ENCODE measurements around the gene HTR4.

HTR4 gene

DNA sequence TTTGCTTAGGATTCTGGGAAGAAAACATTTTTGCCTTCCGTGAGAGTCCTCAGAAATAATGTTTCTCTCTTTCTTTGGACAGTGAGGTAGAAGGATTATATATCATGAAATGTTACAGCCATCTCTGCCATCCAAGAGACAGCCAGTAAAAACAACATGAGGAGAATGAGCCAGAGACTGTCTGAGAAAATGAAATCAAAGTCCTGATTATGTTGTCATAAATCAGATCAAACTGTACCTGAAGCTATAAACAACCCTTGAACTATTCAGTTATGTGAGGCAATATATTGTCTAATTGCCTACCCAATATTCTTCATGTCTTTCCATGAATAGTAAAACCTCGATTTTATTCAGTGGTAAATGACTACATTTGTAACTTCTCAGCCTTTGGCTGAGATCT lies 9.2 kb upstream of the HTR4 start:
- no peak for DNase-seq (ENCODE audit: low spot score)

DNA sequence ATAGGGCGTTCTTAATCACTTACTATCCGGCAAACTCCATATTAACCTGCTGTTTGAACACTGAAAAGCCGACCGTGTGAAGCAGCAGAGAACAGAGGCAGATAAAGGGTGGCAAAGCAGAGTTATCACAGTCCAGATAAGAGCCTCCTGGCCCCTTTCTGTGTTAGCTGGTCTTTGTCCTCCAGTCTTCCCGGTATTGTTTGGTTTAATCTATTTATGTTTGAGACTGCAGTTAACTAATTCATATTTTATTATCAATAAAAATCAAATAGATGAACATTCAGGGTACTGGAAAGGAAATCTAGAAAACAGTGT lies 6.0 kb upstream of the HTR4 start:
- DNase-seq (ENCODE audit: low spot score), result no peak

DNA sequence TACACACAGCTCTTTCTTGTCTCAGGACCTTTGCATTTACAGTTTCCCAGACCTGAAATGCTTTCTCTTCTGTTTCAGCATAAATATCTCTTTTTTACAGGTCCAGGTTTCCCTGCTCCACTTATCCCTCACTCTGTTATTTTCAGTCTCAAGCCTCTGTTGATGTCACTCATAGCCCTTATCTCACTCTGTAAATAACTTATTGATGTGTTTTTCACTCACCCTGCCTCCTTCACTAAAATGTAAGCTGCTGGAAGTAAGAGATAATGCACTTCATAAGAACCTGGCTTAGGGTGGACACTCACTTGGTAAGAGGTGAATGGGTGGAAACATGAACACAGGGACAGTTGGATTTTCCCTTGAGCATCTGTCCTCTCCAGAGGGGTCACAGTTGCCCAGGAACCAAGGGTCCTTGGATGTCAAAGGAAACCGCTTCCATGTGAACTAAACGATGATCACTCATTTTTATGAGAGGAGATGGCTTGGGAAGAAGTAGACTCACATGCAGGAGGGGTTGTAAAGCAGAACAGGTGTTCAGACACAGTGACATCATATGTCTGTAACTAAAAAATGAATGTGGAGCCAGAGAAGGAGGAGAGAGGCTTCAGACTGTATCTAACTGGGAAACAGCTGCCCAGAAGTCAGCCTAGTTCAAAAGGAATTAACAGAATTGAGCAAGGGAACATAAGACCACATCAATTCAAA lies 5.5 kb upstream of the HTR4 start:
- DNase-seq (ENCODE audit: low spot score), result no peak

DNA sequence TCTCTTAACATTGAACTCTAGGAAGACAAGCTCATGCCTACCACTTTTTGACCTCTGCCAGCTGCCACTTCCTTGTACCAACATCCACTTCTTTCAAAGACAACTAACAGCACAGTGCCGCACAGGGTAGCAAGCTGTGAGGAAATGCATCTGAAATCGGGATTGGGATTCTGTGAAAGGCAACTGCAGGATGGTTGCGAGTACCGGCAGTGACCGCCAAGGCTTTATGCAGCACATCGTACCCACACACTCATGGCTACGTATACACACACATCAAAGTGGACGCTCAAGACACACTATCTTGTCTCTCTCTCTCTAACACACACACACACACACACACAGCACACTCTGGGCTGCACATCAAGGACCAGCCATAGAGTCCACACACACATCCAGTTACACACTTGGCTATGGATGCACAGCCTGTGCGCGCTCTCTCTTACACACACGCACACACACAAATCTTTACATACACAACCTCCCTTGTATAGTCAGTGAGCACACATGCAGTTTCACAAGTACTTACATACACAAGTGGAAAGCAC lies 964 bp downstream of the HTR4 start:
- DNase-seq (ENCODE audit: low spot score), result no peak

DNA sequence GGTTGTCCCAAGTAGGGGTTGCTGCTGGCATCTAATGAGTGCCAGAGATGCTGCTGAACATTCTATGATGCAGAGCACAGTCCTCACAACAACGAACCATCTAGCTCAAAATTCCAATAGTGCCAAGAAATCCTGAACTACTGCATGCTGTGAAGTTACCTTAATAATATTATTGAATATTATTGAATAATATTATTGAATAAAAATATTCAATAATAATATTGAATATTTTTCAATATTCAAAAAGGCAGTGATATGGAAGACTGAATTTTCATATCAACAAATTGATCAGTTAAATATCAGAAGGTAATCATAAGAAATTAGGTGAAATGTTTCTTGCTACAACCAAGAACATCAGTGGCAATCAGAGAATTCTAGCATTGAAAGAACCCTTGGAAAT lies 2.8 kb downstream of the HTR4 start:
- no peak for DNase-seq (ENCODE audit: low spot score)

DNA sequence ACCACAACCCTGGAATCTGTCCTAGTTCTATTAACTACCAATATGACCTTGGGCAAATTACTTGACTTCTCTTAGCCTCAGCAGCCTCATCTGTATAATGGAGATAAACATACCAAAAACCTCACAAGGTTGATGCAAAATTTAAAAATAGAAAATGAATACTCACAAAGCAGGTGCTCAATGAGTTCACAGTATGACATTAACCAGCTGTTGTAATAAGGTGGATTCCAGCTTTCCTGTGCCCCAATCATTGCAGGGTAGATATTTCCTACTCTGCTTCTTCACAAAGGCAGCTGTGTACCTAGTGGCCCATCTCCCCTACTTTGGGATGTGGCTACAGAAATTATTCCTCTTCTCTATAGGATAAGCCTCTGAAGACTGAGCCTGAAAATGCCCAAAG lies 8.8 kb downstream of the HTR4 start:
- DNase-seq (ENCODE audit: low spot score), result no peak

DNA sequence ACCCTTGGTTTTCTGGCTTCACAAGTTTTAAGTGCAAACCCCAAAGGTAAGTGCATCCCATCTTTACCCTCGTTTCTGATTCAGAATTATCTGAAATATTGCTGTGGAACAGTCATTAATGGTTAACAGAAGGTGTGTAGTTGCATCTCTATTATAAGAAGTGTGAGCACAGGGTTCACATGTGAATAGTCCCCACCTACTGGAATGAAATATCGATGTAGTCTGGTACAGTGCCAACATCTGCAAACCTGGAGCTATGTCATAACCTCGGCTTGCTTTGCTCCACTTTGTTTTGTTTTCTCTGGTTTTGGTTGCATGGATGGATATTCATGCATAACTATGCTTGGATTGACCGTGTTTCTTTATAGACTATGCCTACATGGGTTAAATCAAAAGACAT lies 12.6 kb downstream of the HTR4 start:
- DNase-seq (ENCODE audit: low spot score), result no peak

DNA sequence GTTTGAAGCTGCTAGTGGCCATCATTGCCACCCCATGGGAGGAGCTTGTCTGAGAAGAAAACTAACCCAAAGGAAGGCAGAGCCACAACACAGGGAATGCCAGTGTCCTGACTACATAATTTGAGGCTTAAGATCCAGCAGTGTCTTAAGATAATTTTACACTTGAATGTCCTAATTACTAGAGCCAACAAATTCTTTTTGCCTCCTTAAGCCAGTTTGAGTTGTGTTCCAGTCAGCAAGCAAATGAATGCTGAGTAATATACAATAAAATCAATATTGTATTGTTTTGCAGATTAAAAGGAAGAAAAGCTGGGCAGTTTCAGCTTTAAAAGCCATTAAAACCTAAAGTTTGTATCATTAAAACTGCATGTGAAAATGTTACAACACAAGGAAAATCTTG lies 13.9 kb downstream of the HTR4 start:
- DNase-seq (ENCODE audit: low spot score), result no peak

DNA sequence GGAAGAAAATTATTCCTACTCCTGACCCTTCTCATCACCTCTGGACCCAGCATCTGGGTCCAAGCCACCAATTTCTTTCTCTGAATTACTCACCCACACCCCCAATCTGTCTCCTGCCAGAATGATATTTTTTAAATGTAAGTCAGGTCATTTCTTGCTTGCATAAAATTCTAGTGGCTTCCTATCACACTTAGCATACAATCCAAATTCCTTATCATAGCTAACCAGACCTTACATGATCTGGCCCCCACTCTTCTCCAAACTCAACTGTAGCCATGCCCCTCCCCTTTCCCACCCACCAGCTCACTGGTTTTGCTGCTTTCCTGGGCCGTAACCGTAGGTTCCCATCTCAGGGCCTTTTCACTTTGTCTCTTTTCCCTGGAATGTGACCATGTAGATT lies 15.2 kb downstream of the HTR4 start:
- DNase-seq (ENCODE audit: low spot score), result no peak

DNA sequence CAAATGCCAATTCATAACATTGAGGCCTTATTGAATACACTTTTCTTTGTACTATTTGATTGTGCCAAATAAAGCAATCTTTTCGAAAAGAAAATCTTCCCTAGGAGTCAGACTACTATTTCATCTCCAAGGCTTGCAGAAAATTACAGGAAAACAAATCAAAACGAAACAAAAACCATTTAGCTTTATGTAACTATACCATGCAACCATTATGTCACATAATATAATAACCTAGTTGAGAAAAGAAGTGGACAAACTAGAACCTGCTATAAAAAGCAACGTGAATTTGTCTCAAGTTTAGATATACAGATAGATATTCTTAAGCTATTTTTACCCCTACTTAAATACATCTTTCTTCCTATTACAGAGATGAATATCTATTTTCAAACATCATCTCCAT lies 18.0 kb downstream of the HTR4 start:
- DNase-seq (ENCODE audit: low spot score), result no peak

DNA sequence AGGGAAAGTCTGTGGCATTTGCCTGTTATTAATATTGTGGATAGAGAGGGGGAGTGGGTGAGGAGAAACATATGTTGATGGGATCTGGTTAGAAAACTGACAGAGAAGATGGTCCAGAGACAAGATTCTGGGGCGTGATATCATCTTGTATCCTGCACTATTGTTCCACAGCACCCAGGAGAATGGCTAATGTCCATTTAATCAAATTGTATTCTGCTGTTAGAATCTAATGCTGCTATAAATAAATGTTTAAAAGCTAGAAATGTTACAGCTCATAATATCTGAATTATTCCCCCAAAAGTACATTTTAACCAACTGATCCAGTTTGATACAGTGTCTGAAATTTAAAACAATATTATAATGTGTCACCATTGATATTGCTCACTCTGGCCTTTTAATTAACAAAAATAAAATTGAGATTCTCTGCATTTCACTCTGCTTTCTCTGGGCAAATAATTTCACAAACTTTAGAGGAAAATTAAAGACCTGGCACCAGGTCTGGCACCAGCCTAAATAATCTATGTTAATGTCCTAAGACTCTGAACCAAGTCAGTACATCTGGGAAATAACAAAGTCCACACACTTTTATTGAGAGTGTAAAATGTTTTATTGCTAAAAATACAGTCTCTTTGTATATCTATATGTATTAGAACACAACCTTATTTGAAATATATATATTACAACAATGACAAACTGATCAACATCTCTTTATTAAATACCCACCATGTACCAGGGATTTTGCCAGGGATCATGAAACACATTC lies 18.8 kb downstream of the HTR4 start:
- DNase-seq (ENCODE audit: low spot score), result no peak

DNA sequence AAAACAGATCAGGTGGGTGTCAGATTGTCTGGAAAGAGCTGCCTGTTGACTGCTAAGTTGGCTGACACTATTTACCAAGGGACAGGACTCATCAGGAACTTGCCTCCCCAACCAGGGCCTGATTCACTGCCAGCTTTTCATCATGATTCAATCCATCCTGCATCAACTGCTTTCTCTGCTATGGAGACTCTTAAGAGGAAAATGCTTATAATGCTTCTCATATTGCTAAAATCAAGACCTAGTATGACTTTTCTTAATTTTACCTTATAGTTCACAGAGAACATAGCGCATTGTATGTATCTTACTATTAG lies 21.3 kb downstream of the HTR4 start:
- no peak for DNase-seq (ENCODE audit: low spot score)

DNA sequence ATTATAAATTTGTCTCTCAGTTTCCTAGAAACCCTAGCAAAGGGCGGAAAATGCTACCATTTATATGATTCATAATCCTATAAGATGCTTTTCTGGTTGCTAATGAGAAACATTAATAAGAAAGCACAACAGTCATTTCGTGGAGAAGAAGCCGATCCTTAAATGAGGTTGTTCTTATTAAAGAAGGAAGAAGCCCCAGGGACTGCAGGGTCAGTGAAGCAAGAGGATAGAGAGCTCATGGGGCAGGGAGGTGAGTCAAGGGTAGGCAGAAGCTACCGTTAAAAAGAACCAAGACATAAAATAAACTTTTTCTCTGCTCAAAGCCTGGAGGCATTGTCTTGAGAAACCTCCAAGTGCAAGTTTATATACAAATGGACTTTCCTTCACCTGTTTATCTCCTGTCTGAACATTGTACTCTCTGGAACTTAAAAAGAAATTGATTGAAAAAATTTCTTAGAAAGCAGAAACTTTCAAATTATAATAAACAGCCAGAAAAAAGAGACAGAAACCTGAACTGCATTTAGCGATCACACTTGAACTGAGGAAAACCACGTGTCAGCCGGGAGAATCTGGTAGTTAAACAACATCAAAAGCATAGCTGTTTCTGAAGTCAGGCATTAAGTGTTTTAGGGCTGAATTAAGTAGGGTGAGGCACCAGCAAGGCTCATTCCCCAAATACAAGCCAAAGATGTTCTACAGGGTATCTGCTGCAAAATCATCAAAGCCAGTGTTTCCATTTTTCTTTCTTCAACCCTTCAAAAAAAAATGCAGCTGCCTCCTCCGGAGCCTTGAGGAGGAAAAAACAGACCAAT lies 21.9 kb downstream of the HTR4 start:
- no peak for DNase-seq (ENCODE audit: low spot score)

DNA sequence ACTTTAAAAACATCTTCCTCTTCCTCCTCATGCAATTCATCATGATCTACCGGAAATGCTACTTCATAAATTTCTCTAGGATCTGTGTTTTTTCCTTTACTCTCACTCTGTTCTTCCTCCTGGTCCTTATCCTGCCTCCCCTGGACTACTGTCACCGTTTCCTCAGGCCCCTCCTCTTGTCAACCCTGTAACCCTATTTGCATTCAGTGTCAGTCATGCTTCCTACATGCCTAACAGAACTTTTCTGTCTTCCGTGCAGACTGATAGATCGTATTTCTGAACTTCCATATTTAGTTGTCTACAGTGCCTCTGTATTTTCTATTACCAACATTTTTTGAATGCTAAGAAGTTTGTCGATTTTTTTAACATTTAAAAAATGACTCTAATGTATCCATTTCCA lies 27.3 kb downstream of the HTR4 start:
- no peak for DNase-seq (ENCODE audit: low spot score)

DNA sequence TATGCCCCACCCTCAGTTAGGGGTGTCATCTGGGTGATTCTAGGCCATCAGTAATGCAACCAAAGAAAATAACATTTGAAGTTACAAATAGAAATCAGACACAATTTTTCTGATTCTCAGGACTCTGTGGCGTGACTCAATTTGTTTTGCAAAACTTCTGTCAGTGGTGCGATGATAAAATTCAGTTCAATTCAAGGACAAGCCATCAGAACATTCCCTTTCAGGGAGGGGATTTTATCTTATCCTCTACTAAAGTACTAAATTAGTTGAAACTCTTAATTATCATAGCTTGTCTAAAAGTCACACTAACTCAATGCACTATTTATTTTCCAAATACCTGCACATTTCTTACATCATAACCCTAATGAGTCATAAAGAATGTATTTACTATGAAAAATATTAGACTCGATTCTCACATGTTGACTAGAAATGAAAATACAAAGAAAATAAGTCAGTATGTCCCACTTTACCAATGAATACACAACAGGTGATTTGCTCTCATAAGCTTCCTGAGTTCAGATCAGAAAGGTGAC lies 28.2 kb downstream of the HTR4 start:
- no peak for DNase-seq (ENCODE audit: low spot score)

DNA sequence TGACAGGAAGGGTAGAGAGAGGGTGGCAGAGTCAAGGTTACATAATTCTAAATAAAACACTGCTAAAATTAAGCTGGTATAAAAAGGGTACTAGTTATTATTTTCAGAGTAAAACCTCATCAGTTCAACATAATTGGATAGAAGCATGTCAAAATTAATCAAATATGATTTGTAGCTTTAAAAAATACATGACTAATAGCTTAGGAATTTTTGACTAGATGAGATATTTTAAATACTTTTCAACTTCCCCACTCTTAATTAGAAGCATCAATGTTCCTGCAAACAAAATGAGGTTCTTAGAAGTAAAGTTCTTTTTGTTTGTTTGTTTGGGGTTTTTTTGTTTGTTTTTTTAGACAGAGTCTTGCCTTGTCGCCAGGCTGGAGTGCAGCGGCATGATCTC lies 29.1 kb downstream of the HTR4 start:
- no peak for DNase-seq (ENCODE audit: low spot score)

DNA sequence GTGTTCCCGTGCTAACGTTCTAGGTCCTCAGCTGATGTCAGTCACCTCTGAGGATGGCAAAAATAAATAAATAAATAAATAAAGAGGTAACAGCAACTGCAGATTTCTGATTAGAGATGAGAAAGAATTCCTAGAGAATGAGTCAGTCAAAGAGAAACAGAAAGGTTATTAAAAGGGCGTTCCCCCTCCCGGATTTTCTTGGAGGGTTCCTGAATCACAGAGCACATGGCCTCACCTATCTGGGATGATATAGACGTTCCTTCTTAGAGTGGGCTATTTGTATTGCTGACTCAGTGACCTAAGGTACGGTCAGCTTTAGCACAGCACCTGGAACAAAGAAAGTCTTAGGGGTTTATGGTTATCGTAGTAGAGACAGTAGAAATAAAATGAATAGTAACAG lies 30.6 kb downstream of the HTR4 start:
- no peak for DNase-seq (ENCODE audit: low spot score)

DNA sequence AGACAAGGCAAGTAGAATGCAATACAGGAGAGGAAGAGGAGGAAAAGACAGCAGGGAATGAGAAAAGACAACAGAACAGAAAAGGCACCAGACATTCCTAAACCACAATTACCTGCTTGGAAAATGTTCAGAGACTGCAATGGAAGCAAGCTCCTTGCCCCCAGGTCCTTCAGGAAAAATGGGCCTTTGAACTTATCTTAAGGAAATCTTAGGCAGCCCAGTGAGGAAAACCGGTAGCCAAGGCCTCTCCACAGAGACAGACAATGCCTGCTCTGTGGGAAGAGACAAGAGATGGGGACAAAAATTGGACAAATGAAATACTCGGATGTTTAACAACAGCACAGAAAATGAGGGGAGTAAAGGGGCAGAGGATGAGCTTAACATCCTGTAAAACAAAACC lies 31.2 kb downstream of the HTR4 start:
- DNase-seq (ENCODE audit: low spot score), result no peak

DNA sequence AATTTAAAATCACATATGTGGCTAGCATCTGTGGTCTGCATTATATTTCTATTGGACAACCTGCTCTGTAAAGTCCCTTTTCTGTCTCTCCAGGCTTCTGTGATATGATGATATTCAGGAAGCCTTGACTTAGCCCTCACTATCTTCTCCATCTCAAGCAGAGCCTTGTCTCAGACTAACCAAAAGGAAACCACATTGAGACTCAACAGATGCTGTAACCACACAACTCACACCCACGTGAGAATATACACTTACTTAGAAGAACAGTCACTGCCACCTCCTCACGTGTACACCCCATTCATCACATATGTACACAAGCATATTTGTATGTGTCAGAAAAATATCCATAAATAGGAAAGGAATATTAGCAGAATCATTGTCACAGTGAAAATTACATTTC lies 33.6 kb downstream of the HTR4 start:
- DNase-seq (ENCODE audit: low spot score), result no peak

DNA sequence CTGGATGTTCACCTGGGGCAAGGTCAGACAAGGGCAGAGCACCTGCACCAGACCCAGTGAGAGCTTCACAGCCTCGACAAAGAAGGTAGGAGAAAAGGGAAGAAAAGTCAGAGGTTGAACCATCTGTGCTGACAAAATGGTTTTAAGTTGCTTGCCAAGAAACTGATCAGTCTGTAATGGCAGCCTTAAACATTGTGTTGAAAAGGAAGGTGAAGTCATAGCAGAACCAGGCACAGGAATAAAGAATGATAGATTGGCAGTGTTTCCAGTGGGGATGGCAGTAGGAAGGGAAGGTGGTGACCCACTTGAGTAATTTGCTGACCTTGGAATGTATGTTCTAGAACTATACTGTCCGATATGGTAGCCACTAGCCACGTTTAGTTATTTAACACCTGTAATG lies 34.2 kb downstream of the HTR4 start:
- no peak for DNase-seq (ENCODE audit: low spot score)

DNA sequence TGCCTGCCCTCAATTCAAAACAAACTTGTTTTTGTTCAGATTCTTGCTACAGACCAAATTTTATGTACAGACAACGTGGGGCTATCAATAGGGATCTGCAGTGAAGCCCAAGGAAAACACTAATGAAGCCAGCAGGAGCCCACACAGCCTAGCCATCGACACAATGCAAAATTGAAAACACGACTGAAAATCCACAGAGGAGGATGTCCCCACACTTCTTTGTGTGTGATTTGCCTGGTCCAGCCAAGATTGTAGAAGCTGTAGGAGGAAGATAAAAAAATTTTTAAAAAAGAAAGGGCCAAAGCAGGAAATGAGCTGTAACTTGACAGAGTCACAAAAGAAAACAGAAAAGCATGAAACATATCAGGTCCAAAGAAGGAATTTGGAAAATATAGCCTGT lies 34.8 kb downstream of the HTR4 start:
- no peak for DNase-seq (ENCODE audit: low spot score)

DNA sequence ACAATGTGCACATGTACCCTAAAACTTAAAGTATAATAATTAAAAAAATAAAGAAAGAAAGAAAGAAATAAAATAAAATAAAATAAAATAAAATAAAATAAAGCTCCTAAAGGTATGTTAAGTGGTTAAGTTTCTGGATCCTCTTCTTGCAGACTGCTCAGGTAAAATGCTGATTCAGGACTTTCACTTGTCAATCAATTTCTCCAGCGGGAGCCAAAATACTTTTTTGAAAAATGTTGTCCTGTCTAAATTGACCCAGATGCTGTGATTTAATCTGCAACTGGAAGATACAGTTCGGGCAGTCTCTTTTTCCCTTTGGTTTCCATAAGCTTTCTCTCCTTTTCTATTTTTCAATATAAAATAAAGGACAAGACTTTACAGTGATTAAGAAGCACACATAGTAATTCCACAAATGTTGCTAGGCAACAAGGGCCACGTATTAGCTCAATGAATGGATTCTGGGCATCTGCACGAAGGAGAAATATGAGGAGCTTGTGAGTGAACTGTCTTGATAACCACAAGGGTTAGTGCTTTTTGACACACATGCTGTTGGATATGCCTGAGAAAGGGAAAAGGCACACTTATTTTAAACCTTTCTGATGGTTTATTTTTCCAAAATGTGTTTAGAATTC lies 38.6 kb downstream of the HTR4 start:
- no peak for DNase-seq (ENCODE audit: low spot score)

DNA sequence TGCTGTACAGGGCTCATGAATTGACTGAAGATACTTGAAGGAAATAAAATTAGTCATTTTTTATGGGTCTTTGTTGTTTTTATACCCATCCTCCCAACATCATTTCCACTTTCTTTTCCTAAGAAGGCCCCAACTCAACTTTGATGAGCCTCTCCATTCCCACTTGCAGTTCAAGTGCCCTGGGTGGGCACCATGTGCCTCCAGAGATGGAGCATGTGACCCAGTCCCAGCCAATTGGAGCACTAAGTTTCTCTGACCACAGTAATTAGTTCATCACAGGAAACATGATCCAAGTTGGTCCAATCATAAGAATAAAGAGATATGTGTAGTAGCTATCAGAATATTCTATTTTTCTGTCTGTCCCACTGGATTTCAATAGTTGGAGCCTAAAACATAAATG lies 46.9 kb downstream of the HTR4 start:
- no peak for DNase-seq (ENCODE audit: low spot score)

Data from iPS-NIHi11 (cell line).